HG02973 (cell line): ENCODE data around the gene FRMD4A.
"Not testable (repeated sequence)": the region's sequence is repeated elsewhere in the genome, so short reads cannot be mapped to it uniquely, and the experiment has no call there.

Experiments
- ATAC-seq: cut with Tn5 transposase; IDR thresholded peaks from one replicate; pipeline ENCODE4 v1.9.1; 2021; ENCODE audit warnings: moderate library complexity; ENCODE audit not compliant: unreplicated experiment

Gene FRMD4A

GRCh38 chr10:13734151-13734550, 596.6 kb downstream of the FRMD4A start:
- ATAC-seq = no peak

- no peak for ATAC-seq
These were observed 597.7 kb downstream of the FRMD4A start for GRCh38 chr10:13733071-13733470.

GRCh38 chr10:13732465-13732881, 598.3 kb downstream of the FRMD4A start:
- ATAC-seq = no peak

- ATAC-seq = no peak
These were observed 598.9 kb downstream of the FRMD4A start for GRCh38 chr10:13731799-13732198.

GRCh38 chr10:13730956-13731355, 599.8 kb downstream of the FRMD4A start:
- no peak for ATAC-seq

- ATAC-seq = no peak
These were observed 600.4 kb downstream of the FRMD4A start for GRCh38 chr10:13730306-13730652.

- ATAC-seq = no peak
These were observed 601.0 kb downstream of the FRMD4A start for GRCh38 chr10:13729586-13730305.

GRCh38 chr10:13728898-13729535, 601.7 kb downstream of the FRMD4A start:
- ATAC-seq = no peak

GRCh38 chr10:13725594-13725993, 605.1 kb downstream of the FRMD4A start:
- no peak for ATAC-seq

GRCh38 chr10:13724484-13724883, 606.2 kb downstream of the FRMD4A start:
- no peak for ATAC-seq

- no peak for ATAC-seq
These were observed 607.7 kb downstream of the FRMD4A start for GRCh38 chr10:13722747-13723653.

GRCh38 chr10:13721486-13721885, 609.2 kb downstream of the FRMD4A start:
- no peak for ATAC-seq

- no peak for ATAC-seq
These were observed 610.0 kb downstream of the FRMD4A start for GRCh38 chr10:13720699-13721098.

GRCh38 chr10:13719425-13719824, 611.3 kb downstream of the FRMD4A start:
- no peak for ATAC-seq

GRCh38 chr10:13718820-13719219, 611.9 kb downstream of the FRMD4A start:
- no peak for ATAC-seq

GRCh38 chr10:13717936-13718772, 612.6 kb downstream of the FRMD4A start:
- no peak for ATAC-seq

GRCh38 chr10:13717571-13717935, 613.2 kb downstream of the FRMD4A start:
- no peak for ATAC-seq

- ATAC-seq = no peak
These were observed 614.3 kb downstream of the FRMD4A start for GRCh38 chr10:13716081-13717071.

GRCh38 chr10:13715596-13715995, 615.1 kb downstream of the FRMD4A start:
- not testable (repeated sequence) for ATAC-seq

GRCh38 chr10:13715100-13715499, 615.6 kb downstream of the FRMD4A start:
- ATAC-seq = no peak
